ENCODE data around the gene ZNF446. TPM values are rescaled to one million over a fixed set of nuclear protein-coding genes. Genes with fewer than 3 reads are reported as not detected.

ZNF446 gene
- total RNA-seq: 5.3 and 6.2 TPM in 2 replicates

GRCh38 chr19:58475714-58476497, at the start of gene ZNF446:
Gene ZNF446, plus strand, starts transcription at chr19:58476352. Its CDS starts 867 bp downstream, at chr19:58477219.

DNA sequence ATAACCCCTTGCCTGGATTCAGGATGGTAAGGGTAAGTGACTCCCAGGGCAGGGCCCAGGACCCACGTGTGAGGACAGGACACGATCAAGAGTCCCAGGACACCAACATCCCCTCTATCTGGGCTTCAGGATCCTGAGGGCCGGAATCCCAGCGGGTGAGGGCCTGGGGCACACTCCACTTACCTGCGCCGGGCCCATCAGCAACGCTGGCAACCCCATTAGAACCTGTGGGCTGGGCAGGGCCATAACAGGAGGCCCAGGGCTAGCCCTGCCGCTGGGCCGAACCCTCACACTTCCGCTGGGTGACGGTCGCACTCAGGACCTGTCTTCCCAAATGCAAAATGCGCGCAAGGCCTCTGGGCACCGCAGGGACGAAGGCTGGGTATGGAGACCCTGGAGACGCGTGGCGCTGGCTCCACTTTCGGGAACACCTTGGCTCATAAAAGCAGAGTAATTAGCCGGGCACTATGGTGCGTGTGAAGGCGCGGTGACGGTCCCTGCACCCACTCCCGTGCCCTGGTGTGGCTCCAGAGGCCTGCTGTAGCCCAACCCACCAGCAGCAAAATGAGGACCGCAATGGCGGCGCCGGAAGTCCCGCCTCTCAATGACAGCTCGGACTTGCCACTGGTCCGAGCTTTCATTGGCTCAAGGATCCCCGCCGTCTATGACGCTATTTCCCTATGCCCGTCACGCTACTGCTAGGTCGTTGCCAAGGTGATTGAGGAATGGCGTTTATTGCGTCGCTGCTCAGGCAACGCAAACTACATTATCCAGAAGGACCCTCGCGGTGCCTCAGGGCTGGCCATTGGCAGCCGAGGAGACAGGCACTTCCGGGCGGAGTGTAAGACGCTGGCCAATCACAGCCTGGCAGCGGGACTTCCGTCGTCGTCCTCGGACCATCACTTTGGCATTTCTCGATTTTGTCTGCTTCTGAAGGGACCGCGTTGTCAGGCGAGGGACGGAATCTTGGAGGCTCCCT, 36.3 kb upstream of the ZNF446 start, which contains the start of gene ZNF132:
TSS of gene ZNF132 (minus strand) at position 578 of the 979 bp plus-strand sequence. CDS start at position 246, 332 bp downstream.

DNA sequence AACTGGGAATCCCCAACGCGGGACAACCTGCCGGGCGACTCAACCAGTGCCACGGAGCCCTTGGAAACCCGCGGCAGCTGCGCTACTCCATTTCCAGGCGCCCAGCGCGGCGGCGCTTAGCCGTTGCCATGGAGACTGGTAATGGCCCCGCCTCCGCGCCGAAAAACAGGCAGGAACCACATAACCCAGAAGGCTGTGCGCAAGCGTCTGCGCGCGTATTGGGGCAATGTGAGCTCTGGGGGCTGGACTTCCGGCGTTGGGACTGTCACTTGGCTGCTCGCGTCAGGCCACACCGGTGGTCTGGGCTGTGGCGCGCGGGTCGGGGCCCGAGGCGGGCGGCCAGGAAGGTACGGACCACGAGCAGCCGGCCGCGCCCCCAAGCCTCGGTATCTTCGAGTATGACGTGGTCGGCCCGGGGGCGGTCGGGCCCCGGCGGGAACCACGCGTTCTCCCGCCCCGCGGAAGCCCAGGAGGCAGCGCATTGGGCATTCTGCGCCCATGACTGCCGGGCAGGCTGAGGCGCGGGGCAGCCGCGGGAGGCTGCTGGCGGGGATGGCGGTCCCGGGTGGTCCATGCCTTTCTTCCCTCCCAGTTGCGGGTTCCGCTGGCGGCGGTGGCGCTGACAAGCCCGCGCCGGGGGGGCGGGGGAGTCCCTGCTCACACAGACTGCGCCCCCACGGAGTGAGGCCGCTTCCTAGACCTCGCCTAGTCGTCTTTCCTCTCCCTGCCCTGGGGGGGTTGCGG, 24.6 kb upstream of the ZNF446 start, which contains the start of gene ZNF324B:
TSS of gene ZNF324B (plus strand) at position 265 of the 744 bp plus-strand sequence. CDS start 2,080 bp downstream, outside the sequence.

GRCh38 chr19:58466760-58467589, 9.2 kb upstream of the ZNF446 start, which contains the start of gene ZNF324:
Gene ZNF324, plus strand, starts transcription at chr19:58467080. Its CDS starts 2,106 bp downstream, at chr19:58469186.

GRCh38 chr19:58511353-58512208, 35.4 kb downstream of the ZNF446 start, which contains the start of gene SLC27A5:
Gene SLC27A5, minus strand, starts transcription at chr19:58511992. Its CDS starts 37 bp downstream, at chr19:58511955.

DNA sequence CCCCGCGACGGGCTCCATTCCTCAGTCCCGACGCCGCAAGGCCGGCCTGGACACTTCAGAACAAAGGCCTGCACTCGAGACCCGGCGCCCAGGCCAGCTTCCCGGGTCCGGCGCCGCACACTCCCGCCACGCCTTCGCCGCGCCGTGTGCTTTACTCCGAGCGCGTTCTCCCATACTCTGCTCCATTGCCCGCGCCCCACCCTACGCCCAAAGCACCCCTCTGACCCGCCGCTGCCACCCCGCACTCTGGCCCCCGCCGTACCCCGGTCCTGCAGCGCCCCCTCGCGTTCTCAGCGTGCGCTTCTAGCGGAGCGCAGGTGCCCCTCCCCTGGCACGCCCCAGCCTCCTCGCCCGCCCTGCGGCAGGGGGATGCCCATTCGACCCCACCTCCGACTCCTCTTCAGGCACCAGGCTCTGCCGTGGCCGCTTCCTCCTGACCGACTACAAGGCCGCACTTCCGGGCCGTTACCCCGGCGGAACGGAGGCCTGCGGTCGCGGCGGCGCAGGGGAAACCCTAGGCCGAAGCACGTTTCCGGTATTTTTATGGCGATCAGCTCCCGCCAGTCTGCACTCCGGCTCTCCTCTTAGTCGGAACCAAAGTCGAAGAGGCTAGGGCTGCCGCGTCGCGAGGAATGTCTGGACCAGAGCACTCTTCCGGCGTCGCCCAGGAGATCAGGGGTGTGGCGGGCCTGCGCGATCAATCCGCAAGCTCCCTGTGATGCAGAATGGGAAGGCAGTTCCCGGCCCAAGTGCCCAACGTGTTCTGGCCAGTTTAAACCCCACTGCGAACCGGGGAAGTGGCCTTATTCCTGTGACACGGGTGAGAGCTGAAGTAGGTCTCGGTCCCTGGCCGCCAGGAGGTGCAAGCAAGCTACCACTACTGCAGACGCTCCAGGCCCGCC, 43.5 kb downstream of the ZNF446 start, which contains the start of gene ZBTB45:
TSS of gene ZBTB45 (minus strand) at position 456 of the 902 bp plus-strand sequence. CDS start 2,137 bp downstream, outside the sequence.

Other genes with a start within 250 kb of the ZNF446 start
- 32.6 and 34.4 TPM in 2 replicates for gene ZNF544, start 247.4 kb upstream of the ZNF446 start, total RNA-seq
- 2.9 and 3.3 TPM in 2 replicates for gene ZNF8, start 197.4 kb upstream of the ZNF446 start, total RNA-seq
- gene ERVK3-1, start 171.0 kb upstream of the ZNF446 start, total RNA-seq: 37.9 and 40.6 TPM in 2 replicates
- 1.8 and 2.2 TPM in 2 replicates for gene ZSCAN22, start 149.4 kb upstream of the ZNF446 start, total RNA-seq
- gene A1BG, start 122.9 kb upstream of the ZNF446 start, total RNA-seq: 3.6 and 7.1 TPM in 2 replicates
- 0.53 and 0.68 TPM in 2 replicates for gene ZNF497, start 113.6 kb upstream of the ZNF446 start, total RNA-seq
- gene ZNF837, start 95.3 kb upstream of the ZNF446 start, total RNA-seq: 1.1 and 1.3 TPM in 2 replicates
- gene RPS5, start 89.1 kb upstream of the ZNF446 start, total RNA-seq: 1,860 and 2,343 TPM in 2 replicates
- 0.12 and 0.26 TPM in 2 replicates for gene RNF225, start 80.7 kb upstream of the ZNF446 start, total RNA-seq
- gene ZNF584, start 67.7 kb upstream of the ZNF446 start, total RNA-seq: 12.3 and 17.6 TPM in 2 replicates
- 9.5 and 10.3 TPM in 2 replicates for gene ZNF132, start 36.2 kb upstream of the ZNF446 start, total RNA-seq
- gene ZNF324B, start 24.7 kb upstream of the ZNF446 start, total RNA-seq: 7.8 and 10.8 TPM in 2 replicates
- gene ZNF324, start 9.3 kb upstream of the ZNF446 start, total RNA-seq: 9.6 and 13.6 TPM in 2 replicates
- 12.5 and 14.5 TPM in 2 replicates for gene SLC27A5, start 35.6 kb downstream of the ZNF446 start, total RNA-seq
- 5.7 and 5.8 TPM in 2 replicates for gene ZBTB45, start 43.5 kb downstream of the ZNF446 start, total RNA-seq
- gene TRIM28, start 67.7 kb downstream of the ZNF446 start, total RNA-seq: 241 and 323 TPM in 2 replicates
- 187 and 216 TPM in 2 replicates for gene CHMP2A, start 78.8 kb downstream of the ZNF446 start, total RNA-seq
- 64.0 and 95.3 TPM in 2 replicates for gene UBE2M, start 82.3 kb downstream of the ZNF446 start, total RNA-seq
- 11.4 and 11.9 TPM in 2 replicates for gene MZF1, start 97.0 kb downstream of the ZNF446 start, total RNA-seq